Measurements from ENCODE around the gene RPS18.

RPS18 gene

GRCh38 chr6:33297956-33298772, 26.3 kb downstream of the RPS18 start:
- in situ Hi-C loops (cut with MboI; ENCODE audit: low sequenced_read_pairs, unreplicated experiment) = no loop called here
- TF ChIP-seq, protein P1, sequence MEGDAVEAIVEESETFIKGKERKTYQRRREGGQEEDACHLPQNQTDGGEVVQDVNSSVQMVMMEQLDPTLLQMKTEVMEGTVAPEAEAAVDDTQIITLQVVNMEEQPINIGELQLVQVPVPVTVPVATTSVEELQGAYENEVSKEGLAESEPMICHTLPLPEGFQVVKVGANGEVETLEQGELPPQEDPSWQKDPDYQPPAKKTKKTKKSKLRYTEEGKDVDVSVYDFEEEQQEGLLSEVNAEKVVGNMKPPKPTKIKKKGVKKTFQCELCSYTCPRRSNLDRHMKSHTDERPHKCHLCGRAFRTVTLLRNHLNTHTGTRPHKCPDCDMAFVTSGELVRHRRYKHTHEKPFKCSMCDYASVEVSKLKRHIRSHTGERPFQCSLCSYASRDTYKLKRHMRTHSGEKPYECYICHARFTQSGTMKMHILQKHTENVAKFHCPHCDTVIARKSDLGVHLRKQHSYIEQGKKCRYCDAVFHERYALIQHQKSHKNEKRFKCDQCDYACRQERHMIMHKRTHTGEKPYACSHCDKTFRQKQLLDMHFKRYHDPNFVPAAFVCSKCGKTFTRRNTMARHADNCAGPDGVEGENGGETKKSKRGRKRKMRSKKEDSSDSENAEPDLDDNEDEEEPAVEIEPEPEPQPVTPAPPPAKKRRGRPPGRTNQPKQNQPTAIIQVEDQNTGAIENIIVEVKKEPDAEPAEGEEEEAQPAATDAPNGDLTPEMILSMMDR (IDR thresholded peaks at IDR 0.05; ENCODE audit: borderline replicate concordance, control extremely low read depth, extremely low read depth, insufficient read depth, missing control alignments) = no peak
- peak; percentile 89 for DNase-seq (ENCODE audit: low spot score)

DNA sequence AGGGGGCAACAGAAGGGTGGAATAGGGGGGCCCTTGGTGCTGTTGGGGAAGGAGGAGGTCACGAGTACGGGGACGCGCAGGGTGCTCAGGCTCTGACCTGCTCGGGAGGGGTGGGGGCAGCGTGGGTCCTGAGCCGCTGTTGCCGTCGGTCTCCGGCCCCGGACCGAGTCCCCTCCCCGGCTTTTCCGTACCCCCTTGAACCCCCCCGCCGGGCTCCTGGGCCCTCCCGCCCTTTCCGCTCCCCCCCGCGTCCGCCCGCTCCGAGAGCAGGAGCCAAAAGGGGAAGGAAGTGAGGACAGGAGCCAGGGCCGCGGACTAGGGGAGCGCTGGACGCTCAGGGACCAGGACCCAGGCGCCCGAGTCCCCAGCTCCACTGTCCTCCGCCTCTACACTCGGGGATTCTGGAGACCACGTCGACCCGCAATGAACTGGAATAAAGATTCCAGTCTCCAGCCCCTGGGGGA, 26.9 kb downstream of the RPS18 start, which contains the start of gene RGL2:
RGL2 (minus strand) TSS at position 170 of the 464 bp plus-strand sequence. CDS start 332 bp downstream, outside the sequence.
- TF ChIP-seq, protein P1 (IDR thresholded peaks at IDR 0.05; ENCODE audit: borderline replicate concordance, control extremely low read depth, extremely low read depth, insufficient read depth, missing control alignments) = no peak
- in situ Hi-C loops (cut with MboI; ENCODE audit: low sequenced_read_pairs, unreplicated experiment) = no loop called here
- DNase-seq (ENCODE audit: low spot score) = peak; percentile 76

DNA sequence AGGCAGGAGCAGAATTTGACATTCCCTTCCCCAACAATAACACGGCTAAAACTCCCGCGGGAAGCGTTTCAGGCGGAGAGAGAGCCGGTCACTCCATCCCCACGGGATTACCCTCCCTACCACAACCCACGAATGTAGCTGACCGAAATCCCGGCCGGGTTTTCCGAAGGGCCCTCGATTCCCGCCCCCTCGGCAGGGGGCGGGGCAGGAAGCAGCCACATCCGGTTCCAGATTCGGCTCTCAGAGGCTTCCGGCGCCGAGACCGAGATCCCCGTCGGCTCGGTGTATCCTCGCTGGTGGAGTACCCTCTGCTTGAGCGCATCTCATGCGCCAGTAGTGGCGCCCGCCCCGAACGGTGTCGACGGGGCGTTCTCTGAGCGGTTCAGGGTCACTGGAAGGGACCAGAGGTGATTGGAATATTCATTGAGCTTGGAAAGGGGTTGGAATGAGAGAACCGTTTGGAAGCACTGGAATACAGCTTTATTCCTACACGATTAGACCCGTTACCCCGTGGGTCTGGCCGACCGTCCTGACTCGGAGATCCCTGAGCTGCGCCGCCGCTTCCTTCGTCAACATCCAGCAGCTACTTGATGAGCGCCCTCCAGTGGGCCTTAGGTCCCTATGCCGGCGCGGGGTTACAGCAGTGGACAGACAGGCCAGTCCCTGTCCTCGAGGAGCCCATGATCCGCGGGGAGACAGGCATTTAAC, 27.5 kb downstream of the RPS18 start:
- in situ Hi-C loops (cut with MboI; ENCODE audit: low sequenced_read_pairs, unreplicated experiment) = no loop called here
- TF ChIP-seq, protein P1 (IDR thresholded peaks at IDR 0.05; ENCODE audit: borderline replicate concordance, control extremely low read depth, extremely low read depth, insufficient read depth, missing control alignments) = peak; percentile 86
- DNase-seq (ENCODE audit: low spot score) = peak; percentile 94

DNA sequence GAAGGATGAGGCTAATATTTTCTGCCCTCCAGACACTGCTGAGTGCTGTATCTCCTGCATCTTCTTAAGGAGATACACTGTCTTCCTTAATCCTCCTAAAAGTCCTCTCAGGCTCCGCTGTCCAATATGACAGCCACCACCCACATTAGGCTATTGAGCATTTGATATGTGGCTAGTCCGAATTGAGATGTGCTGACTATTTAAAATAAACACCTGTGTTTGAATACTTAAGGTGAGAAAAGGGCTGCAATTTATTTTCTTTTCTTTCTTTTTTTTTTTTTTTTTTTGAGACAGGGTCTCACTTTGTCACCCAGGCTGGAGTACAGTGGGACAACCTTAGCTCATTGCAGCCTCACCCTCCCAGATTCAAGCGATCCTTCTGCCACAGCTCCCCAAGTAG, 30.0 kb downstream of the RPS18 start:
- DNase-seq (ENCODE audit: low spot score) = no peak
- TF ChIP-seq, protein P1 (IDR thresholded peaks at IDR 0.05; ENCODE audit: borderline replicate concordance, control extremely low read depth, extremely low read depth, insufficient read depth, missing control alignments) = no peak

DNA sequence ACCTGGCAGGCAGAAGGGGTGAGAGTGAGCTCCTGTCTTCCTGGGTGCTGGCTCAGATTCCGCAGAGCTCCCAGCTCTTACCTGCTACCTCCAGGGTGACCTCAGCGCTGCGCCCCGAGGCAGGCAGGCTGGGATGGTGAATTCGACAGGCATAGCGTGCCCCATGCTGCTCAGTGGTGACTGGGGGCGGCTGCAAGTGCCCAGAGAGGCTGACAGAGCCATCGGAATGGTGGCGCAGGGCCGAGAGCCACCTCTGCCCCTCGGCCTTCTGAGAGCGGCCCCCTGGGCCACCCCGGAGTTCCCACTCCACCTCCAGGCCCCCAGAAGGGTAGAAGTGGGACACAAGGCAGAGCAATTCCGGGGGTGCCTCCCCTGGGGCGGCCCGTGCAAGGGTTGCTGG, 32.3 kb downstream of the RPS18 start:
- in situ Hi-C loops (cut with MboI; ENCODE audit: low sequenced_read_pairs, unreplicated experiment) = no loop called here
- TF ChIP-seq, protein P1 (IDR thresholded peaks at IDR 0.05; ENCODE audit: borderline replicate concordance, control extremely low read depth, extremely low read depth, insufficient read depth, missing control alignments) = no peak
- no peak for DNase-seq (ENCODE audit: low spot score)

More for the DNA sequence above, 30.0 kb downstream of the RPS18 start:
- in situ Hi-C loops (cut with MboI; ENCODE audit: low sequenced_read_pairs, unreplicated experiment) = no loop called here

- no peak for DNase-seq (ENCODE audit: low spot score)
- in situ Hi-C loops (cut with MboI; ENCODE audit: low sequenced_read_pairs, unreplicated experiment) = no loop called here
- TF ChIP-seq, protein P1 (IDR thresholded peaks at IDR 0.05; ENCODE audit: borderline replicate concordance, control extremely low read depth, extremely low read depth, insufficient read depth, missing control alignments) = no peak
Measured at GRCh38 chr6:33305052-33305451, 33.2 kb downstream of the RPS18 start.

Measured in GM13976 (cell line).